ENCODE data around the gene ARID2. TPM values are rescaled to one million over a fixed set of nuclear protein-coding genes. Genes with fewer than 3 reads are reported as not detected.

ARID2 gene
- total and polyA plus RNA-seq, 10 of the 15 experiments (the other 5 are each of a cell fraction or from before 2014, with no cell fraction given) = 9.2 to 29.8 (median 20.3) TPM

- 0 out of 2 replicates have a peak, but pooled peaks have one; percentile 41 for TF ChIP-seq REST (IDR thresholded peaks at IDR 0.05; ENCODE audit: low read depth, low read length)
- no peak for TF ChIP-seq ZNF687 (IDR thresholded peaks at IDR 0.05)
- TF ChIP-seq POLR2A (IDR thresholded peaks at IDR 0.05; ENCODE audit: low read depth, low read length) = peak; percentile 78
- TF ChIP-seq POLR2AphosphoS5 (IDR thresholded peaks at IDR 0.05; ENCODE audit: low read length) = peak; percentile 76
- no peak for TF ChIP-seq CTCF (IDR thresholded peaks at IDR 0.05 in 2 of 3, conservative IDR thresholded peaks at IDR 0.05 in 1 of 3; ENCODE audit: control insufficient read depth in 2 of 3, extremely low read depth in 1 of 3, insufficient read depth in 1 of 3, low read depth in 3 of 3, low read length in 3 of 3)
- peak; percentile 68; the same call in 1 of the 2 replicates for TF ChIP-seq TARDBP (IDR thresholded peaks at IDR 0.05; ENCODE audit: borderline replicate concordance)
- peak in 1 of 2 experiments; percentile 68; a peak in 2 of 4 replicates for TF ChIP-seq ETV6 (conservative IDR thresholded peaks at IDR 0.05 in 1 of 2, IDR thresholded peaks at IDR 0.05 in 1 of 2; ENCODE audit: borderline replicate concordance in 1 of 2, low read depth in 1 of 2)
- TF ChIP-seq, protein P1, sequence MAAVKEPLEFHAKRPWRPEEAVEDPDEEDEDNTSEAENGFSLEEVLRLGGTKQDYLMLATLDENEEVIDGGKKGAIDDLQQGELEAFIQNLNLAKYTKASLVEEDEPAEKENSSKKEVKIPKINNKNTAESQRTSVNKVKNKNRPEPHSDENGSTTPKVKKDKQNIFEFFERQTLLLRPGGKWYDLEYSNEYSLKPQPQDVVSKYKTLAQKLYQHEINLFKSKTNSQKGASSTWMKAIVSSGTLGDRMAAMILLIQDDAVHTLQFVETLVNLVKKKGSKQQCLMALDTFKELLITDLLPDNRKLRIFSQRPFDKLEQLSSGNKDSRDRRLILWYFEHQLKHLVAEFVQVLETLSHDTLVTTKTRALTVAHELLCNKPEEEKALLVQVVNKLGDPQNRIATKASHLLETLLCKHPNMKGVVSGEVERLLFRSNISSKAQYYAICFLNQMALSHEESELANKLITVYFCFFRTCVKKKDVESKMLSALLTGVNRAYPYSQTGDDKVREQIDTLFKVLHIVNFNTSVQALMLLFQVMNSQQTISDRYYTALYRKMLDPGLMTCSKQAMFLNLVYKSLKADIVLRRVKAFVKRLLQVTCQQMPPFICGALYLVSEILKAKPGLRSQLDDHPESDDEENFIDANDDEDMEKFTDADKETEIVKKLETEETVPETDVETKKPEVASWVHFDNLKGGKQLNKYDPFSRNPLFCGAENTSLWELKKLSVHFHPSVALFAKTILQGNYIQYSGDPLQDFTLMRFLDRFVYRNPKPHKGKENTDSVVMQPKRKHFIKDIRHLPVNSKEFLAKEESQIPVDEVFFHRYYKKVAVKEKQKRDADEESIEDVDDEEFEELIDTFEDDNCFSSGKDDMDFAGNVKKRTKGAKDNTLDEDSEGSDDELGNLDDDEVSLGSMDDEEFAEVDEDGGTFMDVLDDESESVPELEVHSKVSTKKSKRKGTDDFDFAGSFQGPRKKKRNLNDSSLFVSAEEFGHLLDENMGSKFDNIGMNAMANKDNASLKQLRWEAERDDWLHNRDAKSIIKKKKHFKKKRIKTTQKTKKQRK (IDR thresholded peaks at IDR 0.05; ENCODE audit: low read depth, low read length) = no peak
- TF ChIP-seq, protein P2, sequence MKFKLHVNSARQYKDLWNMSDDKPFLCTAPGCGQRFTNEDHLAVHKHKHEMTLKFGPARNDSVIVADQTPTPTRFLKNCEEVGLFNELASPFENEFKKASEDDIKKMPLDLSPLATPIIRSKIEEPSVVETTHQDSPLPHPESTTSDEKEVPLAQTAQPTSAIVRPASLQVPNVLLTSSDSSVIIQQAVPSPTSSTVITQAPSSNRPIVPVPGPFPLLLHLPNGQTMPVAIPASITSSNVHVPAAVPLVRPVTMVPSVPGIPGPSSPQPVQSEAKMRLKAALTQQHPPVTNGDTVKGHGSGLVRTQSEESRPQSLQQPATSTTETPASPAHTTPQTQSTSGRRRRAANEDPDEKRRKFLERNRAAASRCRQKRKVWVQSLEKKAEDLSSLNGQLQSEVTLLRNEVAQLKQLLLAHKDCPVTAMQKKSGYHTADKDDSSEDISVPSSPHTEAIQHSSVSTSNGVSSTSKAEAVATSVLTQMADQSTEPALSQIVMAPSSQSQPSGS (IDR thresholded peaks at IDR 0.05; ENCODE audit: low read length) = peak; percentile 64; the same call in 1 of the 2 replicates
- no peak for TF ChIP-seq HDAC6 (IDR thresholded peaks at IDR 0.05; ENCODE audit: unreplicated experiment)
Observed at GRCh38 chr12:45727301-45727979, 2.1 kb upstream of the ARID2 start (continued).
